Upper lobe of left lung (tissue), 4 donors: ENCODE data around the gene ADGRE2.

Source experiments
- POLR2A ChIP-seq, 4 donors: fragments of 450-650 bp; IDR thresholded peaks; one replicate each; pipeline ENCODE4 v1.5.1; 2016 to 2017; ENCODE audit warnings: antibody characterized with exemption in 4 of 4, mild to moderate bottlenecking in 2 of 4
- POLR2AphosphoS5 ChIP-seq, 2 donors: sonication (generic); formaldehyde crosslinking; IDR thresholded peaks; one replicate each; pipeline ENCODE4 v1.5.1; 2017; ENCODE audit warnings: antibody characterized with exemption in 2 of 2
- TF ChIP-seq, protein P1 (sequence below), 6 experiments: fragments of 450-650 bp in 4 of 6; fragments of 200-600 bp in 2 of 6; sonication (generic) in 2 of 6; IDR thresholded peaks; one replicate each; pipeline ENCODE4 v1.5.1; 2016 to 2019; ENCODE audit warnings: antibody characterized with exemption in 6 of 6

DNA sequence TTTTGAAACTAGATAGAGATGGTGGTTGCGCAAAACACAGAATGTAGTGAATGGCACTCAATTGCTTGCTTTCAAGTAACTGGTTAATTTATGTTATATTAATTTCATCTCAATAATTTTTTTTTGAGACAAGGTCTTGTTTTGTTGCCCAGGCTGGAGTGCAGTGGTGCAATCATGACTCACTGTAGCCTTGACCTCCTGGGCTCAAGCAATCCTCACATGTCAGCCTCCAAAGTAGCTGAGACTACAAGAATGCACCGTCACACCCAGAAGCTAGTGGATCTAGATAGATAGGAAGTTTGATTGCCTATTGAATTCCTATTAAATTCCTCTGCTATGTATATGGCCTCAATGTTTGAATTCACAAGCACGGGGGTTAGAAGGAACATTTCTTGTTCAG lies 26.4 kb upstream of the ADGRE2 start:
- TF ChIP-seq, protein P1, sequence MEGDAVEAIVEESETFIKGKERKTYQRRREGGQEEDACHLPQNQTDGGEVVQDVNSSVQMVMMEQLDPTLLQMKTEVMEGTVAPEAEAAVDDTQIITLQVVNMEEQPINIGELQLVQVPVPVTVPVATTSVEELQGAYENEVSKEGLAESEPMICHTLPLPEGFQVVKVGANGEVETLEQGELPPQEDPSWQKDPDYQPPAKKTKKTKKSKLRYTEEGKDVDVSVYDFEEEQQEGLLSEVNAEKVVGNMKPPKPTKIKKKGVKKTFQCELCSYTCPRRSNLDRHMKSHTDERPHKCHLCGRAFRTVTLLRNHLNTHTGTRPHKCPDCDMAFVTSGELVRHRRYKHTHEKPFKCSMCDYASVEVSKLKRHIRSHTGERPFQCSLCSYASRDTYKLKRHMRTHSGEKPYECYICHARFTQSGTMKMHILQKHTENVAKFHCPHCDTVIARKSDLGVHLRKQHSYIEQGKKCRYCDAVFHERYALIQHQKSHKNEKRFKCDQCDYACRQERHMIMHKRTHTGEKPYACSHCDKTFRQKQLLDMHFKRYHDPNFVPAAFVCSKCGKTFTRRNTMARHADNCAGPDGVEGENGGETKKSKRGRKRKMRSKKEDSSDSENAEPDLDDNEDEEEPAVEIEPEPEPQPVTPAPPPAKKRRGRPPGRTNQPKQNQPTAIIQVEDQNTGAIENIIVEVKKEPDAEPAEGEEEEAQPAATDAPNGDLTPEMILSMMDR (IDR thresholded peaks at IDR 0.05) = no peak
- TF ChIP-seq POLR2A (IDR thresholded peaks at IDR 0.05) (no peak), POLR2AphosphoS5 (IDR thresholded peaks at IDR 0.05) (no peak)
